Common myeloid progenitor, CD34-positive (primary cell): Measurements from ENCODE around the gene GUCD1.

Source experiments
- CTCF ChIA-PET: fragments of 350-600 bp; sonication (Branson Sonifier 250); formaldehyde crosslinking; loops from one replicate; lab custom pipeline; 2021; ENCODE audit warnings: antibody characterized with exemption; lab: Charles Lee
- POLR2A ChIA-PET: fragments of 350-600 bp; sonication (Branson Sonifier 250); formaldehyde crosslinking; loops from one replicate; lab custom pipeline; 2021; ENCODE audit warnings: antibody characterized with exemption; lab: Charles Lee
- DNase-seq, 3 donors: peaks; one replicate each; pipeline versions ENCODE4 v3.0.0 to v3.0.0-alpha.2; 2013
- H3K27ac ChIP-seq, 2 experiments: 1 replicate in 1 of 2; 2 replicates in 1 of 2; pipeline ENCODE4 v1.7.0; 2013; ENCODE audit warnings: inconsistent platforms in 2 of 2, low read length in 2 of 2, mild to moderate bottlenecking in 2 of 2, low read depth in 1 of 2, moderate library complexity in 1 of 2; ENCODE audit not compliant: severe bottlenecking in 2 of 2, insufficient read depth in 1 of 2, poor library complexity in 1 of 2
- H3K27me3 ChIP-seq, 5 experiments: replicated peaks in 2 of 5; 1 replicate in 3 of 5; 2 replicates in 2 of 5; pipeline versions ENCODE4 v1.6.1 to v1.7.0; 2013; ENCODE audit warnings: low read length in 4 of 5, mild to moderate bottlenecking in 2 of 5, moderate library complexity in 2 of 5, inconsistent platforms in 1 of 5; ENCODE audit not compliant: insufficient read depth in 5 of 5, control insufficient read depth in 4 of 5
- H3K36me3 ChIP-seq, 4 experiments: 1 replicate in 2 of 4; 2 replicates in 2 of 4; pipeline versions ENCODE4 v1.6.1 to v1.7.0; 2013; ENCODE audit warnings: low read length in 3 of 4, control low read depth in 1 of 4, mild to moderate bottlenecking in 1 of 4; ENCODE audit not compliant: control insufficient read depth in 4 of 4, insufficient read depth in 4 of 4
- H3K4me1 ChIP-seq, 4 experiments: 1 replicate in 3 of 4; 2 replicates in 1 of 4; pipeline versions ENCODE4 v1.6.1 to v1.7.1; 2013; ENCODE audit warnings: low read length in 3 of 4, mild to moderate bottlenecking in 3 of 4, control low read depth in 1 of 4, inconsistent platforms in 1 of 4, moderate library complexity in 1 of 4; ENCODE audit not compliant: control insufficient read depth in 4 of 4, insufficient read depth in 4 of 4; ENCODE audit errors: control extremely low read depth in 1 of 4
- H3K4me3 ChIP-seq, 7 experiments: 1 replicate in 4 of 7; 2 replicates in 3 of 7; pipeline versions ENCODE4 v1.5.1 to v1.7.0; 2013; ENCODE audit warnings: mild to moderate bottlenecking in 7 of 7, low read length in 6 of 7, moderate library complexity in 6 of 7, inconsistent platforms in 2 of 7, low read depth in 2 of 7, control low read depth in 1 of 7; ENCODE audit not compliant: insufficient read depth in 4 of 7, control insufficient read depth in 1 of 7; ENCODE audit errors: extremely low read depth in 1 of 7
- H3K9me3 ChIP-seq, 5 experiments: 1 replicate in 4 of 5; 2 replicates in 1 of 5; pipeline versions ENCODE4 v1.6.1 to v1.7.1; 2013; ENCODE audit warnings: low read length in 4 of 5, mild to moderate bottlenecking in 2 of 5, inconsistent platforms in 1 of 5, low read depth in 1 of 5, moderate library complexity in 1 of 5; ENCODE audit not compliant: control insufficient read depth in 4 of 5, insufficient read depth in 2 of 5; ENCODE audit errors: control extremely low read depth in 1 of 5
- WGBS: methylation state at CpG from one replicate; pipeline ENCODE4 v1.1.5; 2013; ENCODE audit not compliant: insufficient coverage; 5-methylcytosine and 5-hydroxymethylcytosine counted together

GUCD1 gene

GRCh38 chr22:24588757-24589481 lies 34.0 kb upstream of the GUCD1 start:
- DNase-seq, result no peak
- Histone ChIP-seq H3K36me3 (peaks cover 0 to 18% (median 5%) of the 10 kb centered on the region in 4 experiments), H3K27me3 (no peaks in the 10 kb centered on the region), H3K27ac (no peak overlapping the region), H3K9me3 (no peaks in the 10 kb centered on the region), H3K4me3 (no peak overlapping the region), H3K4me1 (peaks cover 0 to 15% (median 11%) of the 10 kb centered on the region in 4 experiments)
- WGBS, result 95% methylated on average over 20 of the region's 21 CpGs
- CTCF ChIA-PET, result no interaction called here
- POLR2A ChIA-PET, result no interaction called here

GRCh38 chr22:24588381-24588756 lies 33.4 kb upstream of the GUCD1 start:
- WGBS, result 93% methylated on average over 10 of the region's 13 CpGs
- peaks cover 0 to 11% (median 10%) of the 10 kb centered on the region in 4 experiments for H3K4me1 ChIP-seq
- no peak overlapping the region for H3K4me3 ChIP-seq
- CTCF ChIA-PET, result no interaction called here
- H3K36me3 ChIP-seq, result peaks cover 0 to 18% (median 5%) of the 10 kb centered on the region in 4 experiments
- DNase-seq, result no peak
- H3K27me3 ChIP-seq, result no peaks in the 10 kb centered on the region
- POLR2A ChIA-PET, result no interaction called here
- H3K27ac ChIP-seq, result no peak overlapping the region
- H3K9me3 ChIP-seq, result no peaks in the 10 kb centered on the region

- DNase-seq, result no peak
- H3K4me1 ChIP-seq, result peaks cover 0 to 7% (median 6%) of the 10 kb centered on the region in 4 experiments
Measured at GRCh38 chr22:24587948-24588347, 33.0 kb upstream of the GUCD1 start.

GRCh38 chr22:24587251-24587650 lies 32.3 kb upstream of the GUCD1 start:
- ChIA-PET CTCF (no interaction called here), POLR2A (no interaction called here)
- peaks cover 0 to 3% (median 1%) of the 10 kb centered on the region in 4 experiments for H3K4me1 ChIP-seq
- H3K4me3 ChIP-seq, result no peak overlapping the region
- 100% methylated on average over 2 of the region's 5 CpGs for WGBS
- no peak for DNase-seq
- H3K27me3 ChIP-seq, result no peaks in the 10 kb centered on the region
- peaks cover 0 to 18% (median 5%) of the 10 kb centered on the region in 4 experiments for H3K36me3 ChIP-seq
- no peak overlapping the region for H3K27ac ChIP-seq
- H3K9me3 ChIP-seq, result no peaks in the 10 kb centered on the region

More at GRCh38 chr22:24587948-24588347, 33.0 kb upstream of the GUCD1 start:
- Histone ChIP-seq H3K4me3 (no peak overlapping the region), H3K36me3 (peaks cover 0 to 18% (median 5%) of the 10 kb centered on the region in 4 experiments), H3K9me3 (no peaks in the 10 kb centered on the region), H3K27ac (no peak overlapping the region), H3K27me3 (no peaks in the 10 kb centered on the region)
- 97% methylated on average over 7 of the region's 8 CpGs for WGBS
- CTCF ChIA-PET, result no interaction called here
- POLR2A ChIA-PET, result no interaction called here

GRCh38 chr22:24585927-24586546 lies 31.1 kb upstream of the GUCD1 start:
- Histone ChIP-seq H3K4me3 (no peak overlapping the region), H3K4me1 (no peaks in the 10 kb centered on the region), H3K27me3 (no peaks in the 10 kb centered on the region), H3K27ac (no peak overlapping the region), H3K9me3 (no peaks in the 10 kb centered on the region), H3K36me3 (peaks cover 0 to 18% (median 5%) of the 10 kb centered on the region in 4 experiments)
- ChIA-PET CTCF (no interaction called here), POLR2A (no interaction called here)
- DNase-seq, result no peak
- 91% methylated on average over 21 of the region's 24 CpGs for WGBS

- H3K27ac ChIP-seq, result no peak overlapping the region
- no peaks in the 10 kb centered on the region for H3K4me1 ChIP-seq
- CTCF ChIA-PET, result no interaction called here
- no peak for DNase-seq
- no peaks in the 10 kb centered on the region for H3K27me3 ChIP-seq
- H3K9me3 ChIP-seq, result no peaks in the 10 kb centered on the region
- 94% methylated on average over 2 of the region's 3 CpGs for WGBS
- POLR2A ChIA-PET, result no interaction called here
- no peak overlapping the region for H3K4me3 ChIP-seq
- H3K36me3 ChIP-seq, result peaks cover 0 to 18% (median 5%) of the 10 kb centered on the region in 4 experiments
Measured at GRCh38 chr22:24585461-24585860, 30.5 kb upstream of the GUCD1 start.

GRCh38 chr22:24584871-24585411 lies 30.0 kb upstream of the GUCD1 start:
- Histone ChIP-seq H3K4me1 (no peaks in the 10 kb centered on the region), H3K4me3 (no peak overlapping the region), H3K27ac (no peak overlapping the region), H3K36me3 (peaks cover 0 to 18% (median 5%) of the 10 kb centered on the region in 4 experiments), H3K9me3 (no peaks in the 10 kb centered on the region), H3K27me3 (no peaks in the 10 kb centered on the region)
- ChIA-PET POLR2A (no interaction called here), CTCF (interaction anchor here (1.4 kb wide), 1 partner anchor 20 kb away, joined by 4 read pairs; no protein-coding TSS in a partner anchor)
- 96% methylated on average over 9 of the region's 10 CpGs for WGBS
- no peak for DNase-seq
